Islet of Langerhans (tissue), 1 donor: ENCODE results near the gene UBR4.

ENCODE experiments used
- FAIRE-seq: peaks from one replicate; lab custom pipeline; 2011; peaks lifted over from hg19 to GRCh38; lab: Jason Lieb, UNC

UBR4 gene

GRCh38 chr1:19055001-19055400 is 155.1 kb downstream of the UBR4 start:
- no peak for FAIRE-seq

- no peak for FAIRE-seq
Observed at GRCh38 chr1:19054216-19054615, 155.8 kb downstream of the UBR4 start.

GRCh38 chr1:19053486-19053885 is 156.6 kb downstream of the UBR4 start:
- no peak for FAIRE-seq

- no peak for FAIRE-seq
Observed at GRCh38 chr1:19049798-19050197, 160.3 kb downstream of the UBR4 start.

DNA sequence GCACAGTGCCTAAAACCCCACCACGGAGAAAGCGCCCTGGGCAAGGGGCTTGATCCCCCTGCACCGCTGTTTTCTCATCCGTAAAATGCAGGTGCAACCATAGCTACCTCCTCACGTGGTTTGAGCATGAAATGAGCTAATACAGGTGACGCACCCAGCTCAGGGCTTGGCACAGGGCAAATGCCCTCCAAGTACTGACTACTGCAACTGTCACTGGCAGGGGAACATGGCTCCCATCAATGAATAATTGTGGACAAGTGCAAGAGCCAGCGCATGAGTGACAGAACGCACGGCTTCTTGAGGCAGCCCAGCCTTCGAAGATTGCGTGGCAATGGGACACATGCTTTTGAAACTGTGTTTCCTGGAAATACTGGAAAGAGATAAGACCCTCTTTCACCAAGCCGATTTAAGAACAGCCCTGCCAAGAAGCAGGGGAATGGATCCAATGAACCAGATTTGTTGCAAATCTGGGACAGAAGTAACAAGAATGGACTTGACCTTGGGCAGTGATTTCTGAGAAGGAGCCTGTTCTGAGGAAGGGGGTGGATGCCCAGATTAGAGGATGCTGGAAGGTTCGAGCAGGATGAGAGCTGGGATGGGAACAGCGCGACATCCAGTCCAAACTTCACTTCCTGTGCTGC is 160.8 kb downstream of the UBR4 start:
- FAIRE-seq = no peak

- no peak for FAIRE-seq
Observed at GRCh38 chr1:19046972-19047731, 162.9 kb downstream of the UBR4 start.

- no peak for FAIRE-seq
Observed at GRCh38 chr1:19045898-19046880, 163.9 kb downstream of the UBR4 start.

DNA sequence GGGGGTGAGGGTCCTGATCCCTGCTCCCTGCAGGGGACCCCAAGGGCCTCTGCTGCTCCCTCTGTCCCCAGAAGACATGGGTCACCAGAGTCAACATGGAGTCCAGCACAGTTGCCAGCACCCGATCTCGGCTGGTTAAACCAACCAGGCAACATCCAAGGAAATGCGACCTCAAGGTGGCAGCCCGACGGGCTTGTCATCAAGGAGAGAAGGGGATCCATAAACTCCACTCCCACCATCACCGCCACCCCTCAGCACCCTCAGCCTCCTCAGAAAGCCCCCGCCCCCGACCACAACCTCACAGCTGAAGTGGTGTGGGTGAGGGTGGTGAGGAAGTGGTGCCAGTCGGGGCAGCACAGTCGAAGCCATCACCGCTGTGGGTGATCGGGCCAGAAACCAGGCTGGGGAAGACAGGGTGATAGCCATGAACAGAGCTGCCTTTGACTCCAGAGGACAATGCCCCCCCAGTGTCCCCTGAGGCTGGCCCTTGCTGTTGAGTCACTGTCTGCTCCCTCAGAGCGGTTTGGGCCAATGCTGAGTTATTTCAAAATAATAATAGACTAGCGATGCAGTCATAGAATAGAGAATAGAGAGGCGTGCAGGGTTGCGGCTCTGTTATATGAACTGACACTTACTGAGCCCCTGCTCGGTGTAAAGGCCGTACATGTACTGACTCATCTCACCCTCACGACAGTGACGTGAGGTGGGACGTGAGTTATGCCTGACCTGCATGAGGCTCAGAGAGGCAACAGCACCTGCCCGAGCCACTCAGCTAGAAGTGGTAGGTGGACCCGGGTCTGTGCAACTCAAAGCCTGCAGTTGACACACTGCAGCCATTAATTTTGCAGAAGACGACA is 164.9 kb downstream of the UBR4 start:
- no peak for FAIRE-seq

DNA sequence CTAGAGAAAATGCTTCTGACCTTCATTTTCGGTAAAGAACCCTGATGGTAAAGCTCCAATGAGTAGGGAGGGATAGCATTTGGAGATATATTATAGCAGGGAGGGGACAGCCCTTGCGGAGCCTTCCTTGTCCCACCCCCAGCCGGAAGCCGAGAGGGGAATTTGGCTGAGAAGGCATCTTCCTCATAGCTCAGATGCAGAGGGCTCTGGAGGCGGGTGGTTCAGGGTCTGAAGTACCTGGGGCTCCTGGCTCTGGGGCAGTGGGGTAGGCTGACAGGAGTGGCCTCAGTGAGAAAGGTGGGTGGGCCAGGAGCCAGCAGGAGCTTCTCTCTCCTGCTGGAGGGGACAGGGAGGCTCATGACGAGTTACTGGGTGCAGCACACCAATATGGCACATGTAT is 165.6 kb downstream of the UBR4 start:
- FAIRE-seq = no peak

DNA sequence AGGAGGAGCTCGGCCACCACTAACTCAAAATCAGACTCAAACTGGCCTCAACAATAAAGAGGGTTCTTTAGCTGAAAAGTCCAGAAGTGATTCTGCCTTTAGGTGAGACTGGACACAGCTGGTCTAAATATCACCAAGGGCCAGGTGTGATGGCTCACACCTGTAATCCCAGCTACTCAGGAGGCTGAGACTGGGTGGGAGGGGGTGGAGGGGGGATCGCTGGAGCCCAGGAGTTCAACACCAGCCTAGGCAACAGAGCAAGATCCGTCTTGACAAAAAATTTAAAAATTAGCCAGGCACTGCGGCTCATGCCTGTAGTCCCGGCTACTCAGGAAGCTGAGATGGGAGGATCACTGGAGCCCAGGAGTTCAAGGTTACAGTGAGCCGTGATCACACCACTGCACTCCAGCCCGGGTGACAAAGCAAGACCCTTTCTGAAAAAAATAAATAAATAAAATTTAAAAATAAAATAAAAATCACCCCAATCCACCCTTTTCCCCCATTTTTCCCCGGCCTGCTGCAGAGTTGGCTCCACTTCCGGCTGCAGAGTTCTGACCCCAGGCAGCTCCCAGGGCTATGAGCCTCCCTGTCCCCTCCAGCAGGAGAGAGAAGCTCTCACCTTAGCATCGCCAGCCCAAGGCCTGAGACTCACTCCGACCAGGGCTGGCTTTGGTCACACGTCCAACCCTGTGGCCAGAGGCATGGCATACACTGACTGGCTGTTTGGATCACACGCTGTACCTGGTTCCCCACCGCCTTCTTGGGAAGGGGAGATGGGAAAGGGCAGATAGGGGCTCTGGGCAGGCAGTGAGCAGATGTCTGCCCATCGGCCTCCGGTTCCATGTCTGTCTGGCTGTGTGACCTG is 166.3 kb downstream of the UBR4 start:
- no peak for FAIRE-seq

GRCh38 chr1:19042675-19043578 is 167.1 kb downstream of the UBR4 start:
- FAIRE-seq = no peak

GRCh38 chr1:19040010-19040680 is 169.9 kb downstream of the UBR4 start:
- FAIRE-seq = no peak

- FAIRE-seq = no peak
Observed at GRCh38 chr1:19038732-19039131, 171.3 kb downstream of the UBR4 start.

DNA sequence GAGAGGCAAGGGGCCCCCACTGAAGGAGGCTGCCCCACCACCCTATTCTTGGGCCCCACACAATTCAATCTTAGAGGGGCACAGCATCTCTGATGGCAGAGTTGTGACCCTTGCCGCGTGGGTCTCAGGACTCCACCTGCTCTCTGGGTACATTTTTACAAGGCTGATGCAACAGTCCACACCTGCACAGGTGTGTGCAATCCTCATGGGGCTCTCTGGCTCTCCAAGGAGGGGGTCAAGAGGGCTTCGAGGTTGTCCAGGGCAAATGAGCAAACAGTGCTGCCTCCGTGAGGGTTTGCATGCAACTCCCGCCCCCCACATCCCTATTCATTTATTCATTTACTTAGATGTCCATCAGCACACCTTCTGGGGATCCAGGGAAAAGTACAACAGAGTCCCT is 172.0 kb downstream of the UBR4 start:
- FAIRE-seq = no peak

- FAIRE-seq = no peak
Observed at GRCh38 chr1:19037659-19038058, 172.4 kb downstream of the UBR4 start.

- FAIRE-seq = no peak
Observed at GRCh38 chr1:19036813-19037605, 173.1 kb downstream of the UBR4 start.

- FAIRE-seq = no peak
Observed at GRCh38 chr1:19036041-19036812, 173.8 kb downstream of the UBR4 start.
